Aorta (tissue), 5 donors: ENCODE results near the gene STK26. TPM values are rescaled to one million over a fixed set of nuclear protein-coding genes. Genes with fewer than 3 reads are reported as not detected.

Experiments
- ATAC-seq: fragments of 200-7000 bp; cut with Tn5 transposase; one replicate; pipeline ENCODE4 v1.9.1; 2022; ENCODE audit warnings: moderate library complexity; ENCODE audit not compliant: low FRiP score
- DNase-seq, 2 donors: peaks; one replicate each; pipeline ENCODE4 v3.0.0-alpha.2; 2020
- H3K27ac ChIP-seq, 2 donors: one replicate each; pipeline ENCODE4 v1.5.1; 2013; ENCODE audit warnings: low read length in 2 of 2, mild to moderate bottlenecking in 2 of 2, moderate library complexity in 2 of 2, control low read depth in 1 of 2, inconsistent platforms in 1 of 2, low read depth in 1 of 2
- H3K27me3 ChIP-seq, 2 donors: one replicate each; pipeline ENCODE4 v1.6.1; 2013; ENCODE audit warnings: control low read depth in 1 of 2, low read length in 1 of 2, mild to moderate bottlenecking in 1 of 2, moderate library complexity in 1 of 2; ENCODE audit not compliant: insufficient read depth in 2 of 2, control insufficient read depth in 1 of 2
- H3K36me3 ChIP-seq, 2 donors: one replicate each; pipeline ENCODE4 v1.6.1; 2013; ENCODE audit warnings: control low read depth in 1 of 2, low read length in 1 of 2, mild to moderate bottlenecking in 1 of 2; ENCODE audit not compliant: insufficient read depth in 2 of 2, control insufficient read depth in 1 of 2
- H3K4me1 ChIP-seq, 2 donors: one replicate each; pipeline ENCODE4 v1.6.1; 2013; ENCODE audit warnings: low read length in 2 of 2, control low read depth in 1 of 2, mild to moderate bottlenecking in 1 of 2, moderate library complexity in 1 of 2; ENCODE audit not compliant: insufficient read depth in 2 of 2, control insufficient read depth in 1 of 2
- H3K4me3 ChIP-seq, 2 donors: one replicate each; pipeline ENCODE4 v1.5.1; 2013; ENCODE audit warnings: low read length in 2 of 2, control low read depth in 1 of 2, mild to moderate bottlenecking in 1 of 2
- H3K9me3 ChIP-seq: one replicate; pipeline ENCODE4 v1.6.1; 2013; ENCODE audit warnings: mild to moderate bottlenecking, low read length; ENCODE audit not compliant: control insufficient read depth
- WGBS, 2 donors: extraction: QIAGEN DNeasy Blood & Tissue Kit; methylation state at CpG; one replicate each; pipeline ENCODE4 v1.1.7; 2013; 5-methylcytosine and 5-hydroxymethylcytosine counted together
- intact Hi-C, 2 donors: fragments of 100-400 bp; cut with DNase I; formaldehyde crosslinking; loops; one replicate each; pipeline versions ENCODE4 v1.14.2 to v1.15.0; 2022
- polyA plus RNA-seq, 2 donors: library from polyadenylated mRNA; stranded (reverse); fragments of 200-250 nt; gene quantifications; one replicate each; pipeline ENCODE4 v1.2.3, GENCODE V29; 2013
- total RNA-seq, 2 donors: library from RNA; stranded (reverse); fragmentation: NEBNext Ultra II Directional; extraction: Animal tissue kit (Norgen Biotek cat#: 25700); gene quantifications; one replicate each; pipeline ENCODE4 v1.2.1, GENCODE V29; 2021
- donor health status: healthy with polysubstance abuse.
- donor health status: Bipolar disorder and iron deficiency.
- donor health status: DM: no; HTN: no; CAD: no.
- donor health status: DM: no; HTN: no; CAD: no.
- donor health status: DM: yes; HTN: yes; CAD: no.

STK26 gene
- total and polyA plus RNA-seq, 4 donors, result 1.0 to 10.5 (median 5.9) TPM

DNA sequence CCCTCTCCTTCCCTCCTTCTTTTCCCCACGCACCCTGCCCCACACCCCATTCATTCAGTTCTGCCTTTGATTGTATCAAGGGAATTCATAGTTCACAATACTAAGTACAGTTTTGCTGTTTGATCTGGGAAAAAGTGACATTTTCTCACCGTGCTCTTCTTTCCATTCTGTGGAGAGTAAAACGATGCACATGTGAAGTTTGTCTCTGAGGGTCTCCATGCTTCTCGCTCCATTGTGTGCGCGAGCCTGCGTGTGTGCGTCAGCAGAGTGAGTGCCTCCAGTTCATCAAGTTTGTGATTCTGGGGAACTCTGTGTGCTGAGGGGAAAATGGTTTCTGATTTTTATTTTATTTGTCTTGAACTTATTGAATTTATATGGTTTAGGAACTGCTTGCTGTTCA lies 1.9 kb downstream of the STK26 start:
- ATAC-seq, result no peak
- no peak for DNase-seq
- no peak overlapping the region for H3K4me3 ChIP-seq
- no peaks in the 10 kb centered on the region for H3K36me3 ChIP-seq
- intact Hi-C loops, result no loop called here
- H3K27me3 ChIP-seq, result peaks cover 0 to 3% of the 10 kb centered on the region in 2 donors
- no peaks in the 10 kb centered on the region for H3K4me1 ChIP-seq
- H3K9me3 ChIP-seq, result no peaks in the 10 kb centered on the region
- H3K27ac ChIP-seq, result no peak overlapping the region
- 59 to 90% methylated on average over 8 of the region's 8 CpGs for WGBS, 2 donors

DNA sequence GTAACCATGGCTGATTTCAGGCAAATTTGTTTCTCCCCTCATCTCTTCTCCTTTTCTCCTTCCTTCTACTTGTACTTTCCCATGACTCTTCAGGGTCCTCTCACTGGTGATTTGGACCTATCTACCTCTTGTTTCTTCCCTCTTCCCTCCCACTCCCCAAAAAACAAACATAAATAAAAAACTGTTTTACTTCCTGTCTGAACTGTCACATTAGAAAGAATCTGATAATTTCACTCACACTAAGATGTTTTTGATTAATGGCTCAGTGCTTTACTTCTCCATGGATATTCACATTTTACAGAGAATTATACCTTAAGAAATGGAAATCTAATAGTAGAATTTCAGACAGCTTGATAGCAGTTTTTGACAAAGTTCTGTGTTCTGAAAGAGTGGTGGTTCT lies 7.2 kb downstream of the STK26 start:
- intact Hi-C loops, result no loop called here
- no peak for ATAC-seq

DNA sequence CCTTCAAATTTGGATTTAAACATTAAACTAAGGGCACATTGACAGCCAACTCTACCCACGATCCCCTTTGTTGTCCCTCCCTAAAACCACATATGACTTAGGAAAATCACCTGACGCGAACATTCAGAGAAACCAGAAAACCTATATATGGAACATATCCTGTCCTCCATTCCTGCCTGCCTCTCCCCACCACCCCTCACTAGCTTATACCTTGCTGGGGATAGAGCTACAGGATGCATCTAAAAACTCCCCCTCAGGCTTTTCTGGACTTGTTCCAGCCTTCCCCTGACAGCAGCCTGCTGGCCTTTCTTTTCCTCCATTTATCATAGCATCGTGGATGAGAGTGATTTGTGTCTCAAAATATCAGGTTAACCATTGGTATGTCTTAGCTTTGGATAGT lies 8.8 kb downstream of the STK26 start:
- no peak for ATAC-seq

More for the DNA sequence above, 7.2 kb downstream of the STK26 start:
- DNase-seq, result no peak
- no peaks in the 10 kb centered on the region for H3K27me3 ChIP-seq
- H3K9me3 ChIP-seq, result no peaks in the 10 kb centered on the region
- no peak overlapping the region for H3K27ac ChIP-seq
- H3K4me3 ChIP-seq, result no peak overlapping the region
- H3K4me1 ChIP-seq, result no peaks in the 10 kb centered on the region
- no peaks in the 10 kb centered on the region for H3K36me3 ChIP-seq

DNA sequence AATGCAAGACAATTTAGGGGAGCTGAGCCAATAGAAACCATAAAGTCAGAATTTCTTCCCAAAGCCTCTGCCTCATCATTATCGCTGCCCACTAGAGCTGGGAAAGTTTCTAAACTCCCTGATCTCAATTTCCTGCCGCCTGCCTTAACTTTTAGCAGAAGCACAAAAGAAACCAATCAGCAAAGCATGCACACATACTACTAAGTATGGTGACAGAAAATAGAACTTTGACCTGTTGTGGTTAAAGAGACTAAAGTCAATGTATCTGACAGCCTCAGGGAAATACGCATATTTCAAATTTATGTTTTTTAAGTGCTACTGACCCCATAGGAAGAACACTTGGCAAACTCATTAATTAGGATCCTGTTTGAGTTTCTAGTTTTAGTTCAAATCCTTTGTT lies 10.1 kb downstream of the STK26 start:
- WGBS, 2 donors, result 59 to 94% methylated on average over 3 of the region's 3 CpGs
- intact Hi-C loops, result no loop called here
- DNase-seq (no peak), ATAC-seq (no peak)
- H3K4me3 ChIP-seq, result no peak overlapping the region
- no peaks in the 10 kb centered on the region for H3K4me1 ChIP-seq
- no peaks in the 10 kb centered on the region for H3K9me3 ChIP-seq
- no peaks in the 10 kb centered on the region for H3K36me3 ChIP-seq
- no peak overlapping the region for H3K27ac ChIP-seq
- no peaks in the 10 kb centered on the region for H3K27me3 ChIP-seq

More for the DNA sequence above, 8.8 kb downstream of the STK26 start:
- Histone ChIP-seq H3K4me3 (no peak overlapping the region), H3K4me1 (no peaks in the 10 kb centered on the region), H3K27ac (no peak overlapping the region), H3K36me3 (no peaks in the 10 kb centered on the region), H3K9me3 (no peaks in the 10 kb centered on the region), H3K27me3 (no peaks in the 10 kb centered on the region)
- 64 to 83% methylated on average over 4 of the region's 4 CpGs for WGBS, 2 donors
- intact Hi-C loops, result no loop called here
- DNase-seq, result no peak

DNA sequence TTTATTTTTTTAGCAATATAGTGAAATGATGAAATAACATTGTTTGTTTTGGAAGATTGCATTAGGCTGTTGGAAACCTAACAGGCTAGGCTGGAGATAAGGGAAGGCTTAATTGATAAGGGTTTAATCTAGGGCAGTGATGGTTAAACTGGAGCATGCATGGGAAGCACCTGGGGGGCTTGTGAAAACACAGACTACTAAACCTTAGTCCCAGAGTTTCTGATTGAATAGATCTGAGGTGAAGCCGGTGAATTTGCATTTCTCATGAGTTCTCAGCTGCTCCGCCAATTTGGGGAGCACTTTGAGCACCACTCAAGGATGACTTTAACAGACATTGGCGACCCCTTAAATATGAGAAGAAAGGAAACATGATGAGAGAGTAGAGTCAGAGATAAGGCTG lies 11.5 kb downstream of the STK26 start:
- Histone ChIP-seq H3K4me3 (no peak overlapping the region), H3K27ac (no peak overlapping the region), H3K36me3 (no peaks in the 10 kb centered on the region), H3K9me3 (no peaks in the 10 kb centered on the region), H3K27me3 (no peaks in the 10 kb centered on the region), H3K4me1 (no peaks in the 10 kb centered on the region)
- WGBS, 2 donors, result 79 to 99% methylated on average over 3 of the region's 3 CpGs
- ATAC-seq (no peak), DNase-seq (no peak)
- intact Hi-C loops, result no loop called here

DNA sequence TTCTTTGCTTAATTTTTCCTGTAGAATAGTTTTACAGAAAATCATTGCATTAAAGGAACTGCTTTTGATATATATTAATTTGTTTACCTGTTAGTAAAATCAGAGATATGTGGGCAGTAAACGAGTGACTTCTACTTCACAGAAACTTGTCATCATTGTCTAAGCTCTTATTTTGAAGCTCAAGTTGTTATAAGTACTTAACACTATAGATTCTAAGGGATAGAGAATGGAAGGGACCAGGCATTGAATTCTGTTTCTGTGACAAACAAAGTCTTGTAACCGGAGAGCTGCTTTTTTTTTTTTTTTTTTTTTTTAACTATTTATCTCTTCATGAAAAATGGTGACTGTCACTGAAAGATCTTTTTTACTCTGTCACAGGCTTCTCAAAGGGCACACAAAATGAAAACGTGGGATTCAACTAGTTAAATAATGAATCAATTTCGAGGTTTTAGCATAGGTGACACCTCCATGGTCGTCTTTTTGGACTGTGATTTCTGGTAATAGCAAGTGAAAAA lies 14.4 kb downstream of the STK26 start:
- H3K9me3 ChIP-seq, result no peaks in the 10 kb centered on the region
- H3K4me3 ChIP-seq, result no peak overlapping the region
- H3K27ac ChIP-seq, result no peak overlapping the region
- ATAC-seq, result no peak
- intact Hi-C loops, result no loop called here
- 43 to 66% methylated on average over 5 of the region's 5 CpGs for WGBS, 2 donors
- H3K36me3 ChIP-seq, result no peaks in the 10 kb centered on the region
- no peaks in the 10 kb centered on the region for H3K4me1 ChIP-seq
- no peaks in the 10 kb centered on the region for H3K27me3 ChIP-seq
- no peak for DNase-seq

DNA sequence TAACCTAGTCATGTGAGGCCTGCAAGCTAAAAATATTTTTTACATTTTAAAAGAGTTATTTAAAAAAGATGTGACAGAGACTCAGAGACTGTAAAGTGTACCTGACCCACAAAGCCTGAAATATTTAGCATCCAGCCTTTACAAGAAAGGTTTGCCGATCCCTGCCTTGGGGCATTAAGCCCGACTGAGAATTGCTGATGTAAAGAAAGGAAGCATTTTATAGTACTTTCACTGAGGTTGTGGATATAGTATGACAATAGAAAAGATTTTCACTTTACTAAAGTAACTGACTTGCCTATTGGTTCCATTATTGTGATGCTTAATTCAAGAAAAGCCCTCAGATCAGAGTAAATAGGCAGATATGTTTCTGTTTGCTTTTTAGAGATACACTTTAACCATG lies 17.0 kb downstream of the STK26 start:
- no peaks in the 10 kb centered on the region for H3K36me3 ChIP-seq
- 70 to 93% methylated on average over 2 of the region's 2 CpGs for WGBS, 2 donors
- no peak overlapping the region for H3K4me3 ChIP-seq
- ATAC-seq (no peak), DNase-seq (no peak)
- no peaks in the 10 kb centered on the region for H3K27me3 ChIP-seq
- intact Hi-C loops, result no loop called here
- no peak overlapping the region for H3K27ac ChIP-seq
- no peaks in the 10 kb centered on the region for H3K9me3 ChIP-seq
- H3K4me1 ChIP-seq, result no peaks in the 10 kb centered on the region

DNA sequence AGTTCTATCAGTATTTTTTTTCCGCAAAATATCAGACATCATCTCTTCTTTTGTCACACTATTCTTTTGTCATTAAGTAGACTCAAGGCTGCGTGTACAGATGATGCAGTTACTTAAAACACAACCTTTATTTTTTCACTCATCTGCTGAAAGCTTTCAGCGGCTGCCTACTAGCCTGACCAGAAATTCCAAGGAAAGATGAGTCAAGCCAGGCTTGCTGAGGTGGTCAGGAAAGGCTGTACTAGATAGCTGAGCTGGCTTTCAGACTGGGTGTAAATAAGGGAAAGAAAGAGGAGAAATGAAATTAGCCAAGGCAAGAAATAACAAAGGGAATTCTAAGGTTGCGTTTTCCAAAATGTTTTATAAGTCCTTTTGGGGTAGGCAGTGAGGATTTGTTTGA lies 17.9 kb downstream of the STK26 start:
- 76 to 95% methylated on average over 4 of the region's 4 CpGs for WGBS, 2 donors
- intact Hi-C loops, result no loop called here
- H3K4me1 ChIP-seq, result no peaks in the 10 kb centered on the region
- H3K27me3 ChIP-seq, result no peaks in the 10 kb centered on the region
- no peak for ATAC-seq
- H3K36me3 ChIP-seq, result no peaks in the 10 kb centered on the region
- H3K4me3 ChIP-seq, result no peak overlapping the region
- H3K9me3 ChIP-seq, result no peaks in the 10 kb centered on the region
- no peak for DNase-seq
- no peak overlapping the region for H3K27ac ChIP-seq

DNA sequence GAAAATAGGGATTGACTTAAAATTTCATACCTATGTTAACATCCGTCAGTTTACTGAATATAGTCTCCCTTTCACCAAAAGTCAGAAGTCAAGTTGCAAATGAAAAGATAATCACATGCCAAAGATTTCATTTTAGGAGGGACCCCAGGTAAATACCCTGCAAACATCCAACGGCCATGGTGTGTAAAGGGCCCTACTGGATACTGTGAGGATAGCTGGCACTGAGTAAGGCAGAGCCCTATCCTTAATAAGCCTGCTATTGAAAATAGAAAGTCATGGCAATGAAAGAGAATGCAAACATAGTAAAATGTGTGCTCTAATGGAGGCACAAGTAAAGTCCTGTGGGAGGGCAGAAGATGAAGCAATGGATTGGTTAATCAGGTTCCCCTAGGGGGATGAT lies 20.9 kb downstream of the STK26 start:
- no peaks in the 10 kb centered on the region for H3K27me3 ChIP-seq
- 54 to 94% methylated on average over 2 of the region's 2 CpGs for WGBS, 2 donors
- H3K4me3 ChIP-seq, result no peak overlapping the region
- H3K9me3 ChIP-seq, result no peaks in the 10 kb centered on the region
- no peak overlapping the region for H3K27ac ChIP-seq
- intact Hi-C loops, result no loop called here
- ATAC-seq (no peak), DNase-seq (no peak)
- H3K4me1 ChIP-seq, result no peaks in the 10 kb centered on the region
- H3K36me3 ChIP-seq, result no peaks in the 10 kb centered on the region
